Measurements from ENCODE around the gene ENC1. TPM values are rescaled to one million over a fixed set of nuclear protein-coding genes. Genes with fewer than 3 reads are reported as not detected.

ENC1 gene
- total and polyA plus RNA-seq, 9 donors: 13.2 to 57.2 (median 27.7) TPM

DNA sequence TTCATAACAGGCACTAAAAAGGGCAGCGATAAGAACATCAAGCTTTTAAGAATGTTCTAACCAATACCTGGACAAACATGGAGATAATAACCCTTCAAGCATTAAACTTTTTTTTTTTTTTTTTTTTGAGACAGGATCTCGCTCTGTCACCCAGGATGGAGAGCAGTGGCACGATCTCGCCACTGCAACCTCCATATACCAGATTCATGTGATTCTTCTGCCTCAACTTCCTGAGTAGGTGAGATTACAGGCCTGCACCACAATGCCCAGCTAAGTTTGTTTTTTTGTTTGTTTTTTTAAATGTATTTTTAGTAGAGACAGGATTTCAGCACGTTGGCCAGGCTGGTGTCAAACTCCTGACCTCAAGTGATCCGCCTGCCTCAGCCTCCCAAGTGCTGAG lies 14.7 kb upstream of the ENC1 start:
- H3K4me3 ChIP-seq: no peak overlapping the region
- no peaks in the 10 kb centered on the region for H3K4me1 ChIP-seq (ENCODE audit: insufficient read depth)
- DNase-seq: no peak
- H3K27me3 ChIP-seq: no peaks in the 10 kb centered on the region
- no peaks in the 10 kb centered on the region for H3K36me3 ChIP-seq
- 76 to 87% (median 84%) methylated on average over 6 of the region's 6 CpGs for WGBS, 3 donors
- TF ChIP-seq EP300 (IDR thresholded peaks at IDR 0.05) (no peak), POLR2A (IDR thresholded peaks at IDR 0.05) (no peak)
- TF ChIP-seq, protein P1, sequence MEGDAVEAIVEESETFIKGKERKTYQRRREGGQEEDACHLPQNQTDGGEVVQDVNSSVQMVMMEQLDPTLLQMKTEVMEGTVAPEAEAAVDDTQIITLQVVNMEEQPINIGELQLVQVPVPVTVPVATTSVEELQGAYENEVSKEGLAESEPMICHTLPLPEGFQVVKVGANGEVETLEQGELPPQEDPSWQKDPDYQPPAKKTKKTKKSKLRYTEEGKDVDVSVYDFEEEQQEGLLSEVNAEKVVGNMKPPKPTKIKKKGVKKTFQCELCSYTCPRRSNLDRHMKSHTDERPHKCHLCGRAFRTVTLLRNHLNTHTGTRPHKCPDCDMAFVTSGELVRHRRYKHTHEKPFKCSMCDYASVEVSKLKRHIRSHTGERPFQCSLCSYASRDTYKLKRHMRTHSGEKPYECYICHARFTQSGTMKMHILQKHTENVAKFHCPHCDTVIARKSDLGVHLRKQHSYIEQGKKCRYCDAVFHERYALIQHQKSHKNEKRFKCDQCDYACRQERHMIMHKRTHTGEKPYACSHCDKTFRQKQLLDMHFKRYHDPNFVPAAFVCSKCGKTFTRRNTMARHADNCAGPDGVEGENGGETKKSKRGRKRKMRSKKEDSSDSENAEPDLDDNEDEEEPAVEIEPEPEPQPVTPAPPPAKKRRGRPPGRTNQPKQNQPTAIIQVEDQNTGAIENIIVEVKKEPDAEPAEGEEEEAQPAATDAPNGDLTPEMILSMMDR (IDR thresholded peaks at IDR 0.05): no peak
- intact Hi-C loops (cut with DNase I): loop anchor here in 1 of 4 donors (5.0 kb wide), 1 partner anchor 603 kb away; no protein-coding TSS in a partner anchor
- H3K9me3 ChIP-seq: no peaks in the 10 kb centered on the region
- H3K27ac ChIP-seq: no peak overlapping the region

DNA sequence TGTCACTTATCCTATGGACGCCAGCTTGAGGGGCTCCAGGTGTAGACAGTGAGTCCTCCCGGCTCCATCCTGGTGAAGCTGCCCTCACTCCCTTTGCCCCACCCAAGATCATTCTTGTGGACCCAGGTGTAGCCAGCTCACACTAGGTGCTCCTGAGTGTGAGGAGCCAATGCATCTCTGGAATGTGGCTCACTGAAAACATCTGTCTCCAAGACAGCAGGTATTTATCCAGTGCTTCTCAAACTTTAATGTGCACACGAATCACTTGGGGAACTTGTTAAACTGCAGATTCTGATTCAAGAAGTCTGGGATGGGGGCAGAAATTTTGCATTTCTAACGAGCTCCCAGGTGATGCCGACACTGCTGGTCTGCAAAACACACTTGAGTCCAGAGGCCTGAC lies 13.5 kb upstream of the ENC1 start:
- no peaks in the 10 kb centered on the region for H3K36me3 ChIP-seq
- H3K4me3 ChIP-seq: no peak overlapping the region
- H3K4me1 ChIP-seq (ENCODE audit: insufficient read depth): no peaks in the 10 kb centered on the region
- no peak overlapping the region for H3K27ac ChIP-seq
- WGBS, 3 donors: 77 to 90% (median 89%) methylated on average over 5 of the region's 5 CpGs
- no peaks in the 10 kb centered on the region for H3K27me3 ChIP-seq
- no peaks in the 10 kb centered on the region for H3K9me3 ChIP-seq
- DNase-seq: no peak
- no peak for TF ChIP-seq EP300 (IDR thresholded peaks at IDR 0.05)
- TF ChIP-seq POLR2A (IDR thresholded peaks at IDR 0.05): no peak
- TF ChIP-seq, protein P1 (IDR thresholded peaks at IDR 0.05): no peak
- intact Hi-C loops (cut with DNase I): no loop called here

DNA sequence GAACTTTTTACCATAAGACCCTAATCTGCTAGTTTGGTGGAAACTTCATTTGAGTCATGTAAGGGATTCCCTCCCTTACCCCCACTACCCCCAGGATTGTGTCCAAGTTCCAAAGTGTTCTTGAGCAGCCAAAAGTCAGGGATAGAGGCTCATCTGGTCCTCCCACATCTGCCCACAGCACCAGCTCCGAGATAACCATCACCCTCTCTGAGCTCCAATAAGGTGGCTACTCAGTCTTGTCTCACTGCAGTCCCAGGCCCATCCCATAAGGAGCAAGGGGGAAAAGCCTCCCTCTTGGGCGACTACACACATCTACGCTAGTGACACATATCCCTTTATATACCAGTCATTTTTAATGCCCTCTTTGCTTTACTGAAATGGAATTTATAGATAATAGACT lies 12.0 kb upstream of the ENC1 start:
- Histone ChIP-seq H3K27me3 (no peaks in the 10 kb centered on the region), H3K4me3 (no peak overlapping the region), H3K27ac (no peak overlapping the region), H3K9me3 (no peaks in the 10 kb centered on the region), H3K4me1 (ENCODE audit: insufficient read depth) (no peaks in the 10 kb centered on the region), H3K36me3 (no peaks in the 10 kb centered on the region)
- TF ChIP-seq EP300 (IDR thresholded peaks at IDR 0.05): no peak
- TF ChIP-seq, protein P1 (IDR thresholded peaks at IDR 0.05): no peak
- no peak for TF ChIP-seq POLR2A (IDR thresholded peaks at IDR 0.05)
- whole genome bisulfite sequencing, 3 donors: 90 to 91% (median 91%) methylated on average over 3 of the region's 3 CpGs
- no peak for DNase-seq
- intact Hi-C loops (cut with DNase I): no loop called here

DNA sequence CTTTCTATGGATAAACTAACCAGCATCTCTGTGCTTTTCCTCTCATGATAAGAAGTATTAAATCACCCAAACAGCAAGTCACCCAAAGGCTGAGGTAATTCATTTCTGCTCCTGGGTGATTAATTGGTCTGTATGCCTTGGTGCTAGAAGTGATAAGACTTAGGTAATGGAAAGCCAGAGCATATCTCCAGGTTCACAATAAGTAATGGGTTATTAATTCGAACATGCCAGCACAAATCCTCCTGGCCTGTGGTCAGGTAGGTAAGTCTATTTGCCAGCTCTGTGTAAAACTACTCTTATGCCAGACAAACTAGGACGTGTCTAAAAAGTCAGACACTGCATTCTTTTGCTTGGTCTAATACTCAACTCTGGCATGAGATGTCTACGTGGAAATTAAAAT lies 11.2 kb upstream of the ENC1 start:
- H3K36me3 ChIP-seq: no peaks in the 10 kb centered on the region
- WGBS, 3 donors: 85 to 89% (median 87%) methylated on average over 3 of the region's 3 CpGs
- H3K27ac ChIP-seq: no peak overlapping the region
- no peaks in the 10 kb centered on the region for H3K27me3 ChIP-seq
- DNase-seq: no peak
- no peaks in the 10 kb centered on the region for H3K4me1 ChIP-seq (ENCODE audit: insufficient read depth)
- no peak overlapping the region for H3K4me3 ChIP-seq
- intact Hi-C loops (cut with DNase I): no loop called here
- H3K9me3 ChIP-seq: no peaks in the 10 kb centered on the region
- TF ChIP-seq EP300 (IDR thresholded peaks at IDR 0.05) (no peak), POLR2A (IDR thresholded peaks at IDR 0.05) (no peak)
- TF ChIP-seq, protein P1 (IDR thresholded peaks at IDR 0.05): no peak

Data from ovary (tissue), 9 donors.